HL-60 (cell line): ENCODE measurements around the gene CUL1.

Source experiments
- CTCF ChIP-seq: IDR thresholded peaks from one replicate; pipeline ENCODE4 v1.5.1; 2011; ENCODE audit warnings: low read length, control low read depth, inconsistent platforms; ENCODE audit not compliant: insufficient read depth
- GABPA ChIP-seq: IDR thresholded peaks from 2 replicates; pipeline ENCODE4 v1.6.1; 2012; ENCODE audit warnings: low read depth
- POLR2AphosphoS5 ChIP-seq: IDR thresholded peaks from 2 replicates; pipeline ENCODE4 v1.6.1; 2012; ENCODE audit warnings: low read depth
- SPI1 ChIP-seq: IDR thresholded peaks from 2 replicates; pipeline ENCODE4 v1.6.1; 2012; ENCODE audit warnings: low read depth, mild to moderate bottlenecking, borderline replicate concordance

- TF ChIP-seq SPI1: no peak
- TF ChIP-seq CTCF: no peak
- TF ChIP-seq POLR2AphosphoS5: no peak
- no peak for TF ChIP-seq GABPA
Observed at GRCh38 chr7:148806187-148806586, 107.5 kb downstream of the CUL1 start.
